Left colon (tissue), 2 donors: Measurements from ENCODE around the gene HSDL2. TPM values are rescaled to one million over a fixed set of nuclear protein-coding genes. Genes with fewer than 3 reads are reported as not detected.
A peak's percentile ranks its signal among the peaks of the same experiment; 100 is the strongest.
"Not testable (repeated sequence)": the region's sequence is repeated elsewhere in the genome, so short reads cannot be mapped to it uniquely, and the experiment has no call there.

Experiments used
- ATAC-seq: fragments of 200-7000 bp; cut with Tn5 transposase; one replicate; pipeline ENCODE4 v1.9.1; 2020; ENCODE audit warnings: mild to moderate bottlenecking, moderate library complexity
- DNase-seq, 2 donors: peaks; one replicate each; pipeline ENCODE4 v3.0.0-alpha.2; 2020
- intact Hi-C, 2 donors: fragments of 100-400 bp; cut with DNase I in 1 of 2; cut with micrococcal nuclease in 1 of 2; formaldehyde crosslinking; loops; one replicate each; pipeline versions ENCODE4 v1.11.2 to v1.14.0; 2022; cut with DNase I, micrococcal nuclease
- total RNA-seq, 2 donors: library from RNA; stranded (reverse); fragmentation: NEBNext Ultra II Directional; extraction: Animal tissue kit (Norgen Biotek cat#: 25700); gene quantifications; one replicate each; pipeline ENCODE4 v1.2.1, GENCODE V29; 2021
- donor health status: DM: no; HTN: no; CAD: no.
- donor health status: DM: yes; HTN: yes; CAD: no.

The HSDL2 gene
- total RNA-seq, 2 donors from 2014 or later, result 41.1 to 54.4 TPM

DNA sequence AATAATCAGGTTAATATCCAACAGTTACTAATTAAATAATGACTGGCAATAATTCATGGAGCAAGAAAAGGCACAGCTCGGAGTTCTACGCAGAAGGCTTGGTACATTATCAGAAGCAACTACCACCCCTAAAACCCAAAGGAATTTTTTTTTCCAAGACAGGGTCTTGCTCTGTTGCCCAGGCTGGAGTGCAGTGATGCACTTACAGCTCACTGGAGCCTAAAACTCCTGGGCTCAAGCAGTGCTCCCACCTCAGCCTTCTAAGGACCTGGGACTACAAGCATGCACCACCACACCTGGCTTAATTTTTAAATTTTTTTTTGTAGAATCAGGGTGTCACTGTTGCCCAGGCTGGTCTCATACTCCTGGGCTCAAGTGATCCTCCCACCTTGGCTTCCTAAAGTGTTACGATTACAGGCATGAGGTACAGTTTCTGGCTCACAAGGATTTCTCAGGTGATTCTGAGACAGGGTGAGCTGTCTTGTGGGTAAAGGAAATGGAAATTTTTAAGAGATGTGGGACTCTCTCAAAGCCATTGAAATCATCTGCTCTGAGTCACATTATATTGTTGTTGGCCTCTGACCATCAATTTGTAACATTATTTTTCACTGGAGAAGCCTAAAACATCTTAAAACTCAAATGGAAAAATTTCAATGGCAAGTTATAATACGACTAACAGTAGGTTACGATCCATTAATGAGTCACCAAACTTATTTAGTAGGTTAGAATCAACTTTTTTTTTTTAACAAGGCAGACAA lies 19.7 kb upstream of the HSDL2 start:
- intact Hi-C loops, result loop anchor here in 1 of 2 donors (10.0 kb wide), 1 partner anchor 265 kb away; no protein-coding TSS in a partner anchor
- no peak for DNase-seq
- no peak for ATAC-seq

DNA sequence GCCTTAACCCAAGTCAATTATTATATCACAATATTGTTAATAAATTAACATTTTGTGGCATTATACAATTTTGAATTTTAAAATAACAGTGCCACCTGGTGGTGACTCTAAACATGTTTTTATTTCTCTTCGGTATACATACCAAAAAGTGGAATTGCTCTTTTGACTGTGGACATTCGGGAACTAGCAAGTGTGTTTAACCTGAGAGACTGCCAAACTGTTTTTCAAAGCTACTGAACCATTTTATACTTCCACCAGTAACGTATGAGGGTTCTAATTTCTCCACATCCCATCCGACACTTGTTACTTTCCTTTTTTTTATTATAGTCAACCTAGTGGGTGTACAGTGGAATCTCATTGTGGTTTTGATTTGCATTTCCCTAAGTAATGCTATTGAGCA lies 18.3 kb upstream of the HSDL2 start:
- DNase-seq, result no peak
- ATAC-seq, result peak; percentile 63
- intact Hi-C loops, result loop anchor here in 1 of 2 donors (10.0 kb wide), 1 partner anchor 267 kb away; no protein-coding TSS in a partner anchor

DNA sequence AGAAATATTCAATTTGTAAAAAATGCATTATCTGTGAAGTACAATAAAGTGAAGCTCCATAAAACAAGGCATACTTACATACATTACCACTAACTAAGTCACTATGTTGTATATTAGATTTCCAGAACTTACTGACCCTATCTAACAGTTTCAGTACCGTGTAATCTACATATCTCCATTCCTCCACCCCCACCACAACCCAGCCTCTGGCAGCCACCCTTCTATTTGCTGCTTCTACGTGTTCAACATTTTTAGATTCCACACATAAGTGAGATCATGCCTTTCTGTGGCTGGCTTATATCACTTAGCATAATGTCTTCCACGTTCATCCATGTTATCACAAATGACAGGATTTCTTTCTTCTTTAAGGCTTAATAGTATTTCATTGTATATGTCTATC lies 15.1 kb upstream of the HSDL2 start:
- DNase-seq (no peak), ATAC-seq (no peak)
- intact Hi-C loops, result loop anchor here (5.0 to 10.0 kb wide), 2 partner anchors 270 to 272 kb away; no protein-coding TSS in a partner anchor

DNA sequence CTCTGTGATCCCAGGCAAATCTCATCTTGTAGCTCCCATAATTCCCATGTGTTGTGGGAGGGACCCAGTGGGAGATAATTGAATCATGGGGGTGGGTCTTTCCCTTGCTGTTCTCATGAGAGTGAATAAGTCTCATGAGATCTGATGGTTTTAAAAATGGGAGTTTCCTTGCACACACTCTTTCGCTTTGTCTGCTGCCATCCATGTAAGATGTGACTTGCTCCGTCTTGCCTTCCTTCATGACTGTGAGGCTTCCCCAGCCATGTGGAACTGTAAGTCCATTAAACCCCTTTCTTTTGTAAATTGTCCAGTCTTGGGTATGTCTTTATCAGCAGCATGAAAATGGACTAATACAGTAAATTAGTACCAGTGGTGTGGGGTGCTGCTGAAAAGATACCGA lies 14.7 kb upstream of the HSDL2 start:
- ATAC-seq, DNase-seq: not testable (repeated sequence)
- intact Hi-C loops, result loop anchor here (5.0 to 10.0 kb wide), 2 partner anchors 270 to 273 kb away; no protein-coding TSS in a partner anchor

DNA sequence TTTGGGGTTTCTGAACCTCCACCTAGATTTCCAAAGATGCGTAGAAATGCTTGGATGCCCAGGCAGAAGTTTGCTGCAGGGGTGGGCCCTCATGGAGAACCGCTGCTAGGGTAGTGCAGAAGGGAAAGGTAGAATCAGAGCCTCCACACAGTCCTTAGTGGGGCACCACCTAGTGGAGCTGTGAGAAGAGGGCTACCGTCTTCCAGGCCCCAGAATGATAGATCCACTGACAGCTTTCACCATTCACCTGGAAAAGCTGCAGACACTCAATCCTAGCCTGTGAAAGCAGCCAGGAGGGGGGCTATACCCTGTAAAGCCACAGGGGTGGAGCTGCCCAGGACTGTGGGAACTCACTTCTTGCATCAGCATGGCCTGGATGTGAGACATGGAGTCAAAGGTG lies 13.3 kb upstream of the HSDL2 start:
- intact Hi-C loops, result loop anchor here (5.0 to 10.0 kb wide), 2 partner anchors 272 to 274 kb away; no protein-coding TSS in a partner anchor
- ATAC-seq (peak; percentile 28), DNase-seq (no peak)

DNA sequence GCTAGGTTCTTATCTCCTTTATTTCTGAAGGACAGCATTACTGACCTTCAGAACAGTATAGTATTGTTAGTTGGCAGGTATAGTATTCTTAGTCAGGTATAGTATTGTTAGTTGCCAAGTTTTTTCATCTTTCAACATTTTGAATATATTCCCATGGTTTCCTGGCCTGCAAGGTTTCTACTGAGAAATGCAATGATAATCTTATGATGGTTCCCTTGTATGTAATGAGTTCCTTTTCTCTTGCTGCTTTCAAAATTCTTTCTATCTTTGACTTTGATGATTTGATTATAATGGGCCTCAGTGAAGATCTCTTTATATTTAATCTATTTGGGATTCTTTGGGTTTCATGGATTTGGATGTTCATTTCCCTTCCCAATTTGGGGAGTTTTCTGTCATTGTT lies 12.4 kb upstream of the HSDL2 start:
- no peak for ATAC-seq
- DNase-seq, result no peak
- intact Hi-C loops, result loop anchor here (5.0 to 10.0 kb wide), 2 partner anchors 273 to 275 kb away; no protein-coding TSS in a partner anchor

DNA sequence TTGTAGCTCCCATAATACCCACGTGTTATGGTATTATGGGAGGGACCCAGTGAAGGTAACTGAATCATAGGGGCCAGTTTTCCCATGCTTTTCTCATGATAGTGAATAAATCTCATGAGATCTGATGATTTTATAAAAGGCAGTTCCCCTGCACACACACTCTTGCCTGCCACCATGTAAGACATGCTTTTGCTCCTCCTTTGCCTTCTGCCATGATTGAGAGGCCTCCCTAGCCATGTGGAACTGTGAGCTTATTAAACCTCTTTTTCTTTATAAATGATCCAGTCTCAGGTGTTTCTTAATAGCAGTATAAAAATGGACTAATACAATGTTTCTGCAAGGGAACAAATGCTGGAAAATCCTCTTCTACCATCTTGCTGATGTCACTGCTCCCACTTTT lies 10.1 kb upstream of the HSDL2 start:
- ATAC-seq, result no peak
- intact Hi-C loops, result loop anchor here (5.0 to 10.0 kb wide), 3 partner anchors 275 to 345 kb away; partner anchors contain the start of gene INIP (in 1 of the 2)
- no peak for DNase-seq

DNA sequence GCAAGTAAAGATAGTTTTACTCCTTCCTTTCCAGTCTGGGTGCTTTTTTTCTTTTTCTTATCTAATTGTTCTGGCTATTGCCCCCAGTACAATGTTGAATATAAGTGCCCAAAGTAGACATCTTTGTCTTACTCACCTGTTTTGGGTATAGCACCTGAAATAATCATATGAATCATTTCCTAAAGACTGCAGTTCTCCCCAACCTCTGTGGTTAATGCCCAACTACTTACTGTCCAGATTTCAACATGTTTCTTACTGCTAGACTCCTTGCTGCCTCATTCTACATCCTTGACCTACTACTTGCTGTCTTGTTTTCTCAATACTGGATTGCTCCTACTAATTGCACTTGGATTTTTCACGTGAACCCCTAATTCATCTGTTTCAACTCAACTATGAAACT lies 8.8 kb upstream of the HSDL2 start:
- DNase-seq, result no peak
- ATAC-seq, result no peak
- intact Hi-C loops, result loop anchor here in 1 of 2 donors (10.0 kb wide), 1 partner anchor 344 kb away; the partner anchor contains the start of gene INIP

DNA sequence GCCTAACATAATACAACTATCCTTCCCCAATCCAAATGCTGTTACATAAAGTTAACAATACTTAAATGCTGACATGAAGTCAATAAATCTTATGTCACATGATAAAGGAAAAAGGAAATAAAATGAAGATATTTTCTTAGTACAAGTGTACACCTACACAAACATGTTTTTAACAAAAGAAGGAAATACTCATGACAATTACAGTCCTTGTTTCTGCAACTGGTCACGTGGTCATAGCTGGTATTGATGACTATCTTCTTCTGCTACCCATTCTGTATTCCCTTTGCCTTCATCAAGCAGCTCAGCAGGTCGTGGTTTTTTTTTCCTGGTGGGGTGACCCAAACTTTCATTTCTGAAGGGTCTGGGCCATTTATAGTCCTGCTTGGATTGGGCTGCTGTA lies 6.2 kb upstream of the HSDL2 start:
- DNase-seq, ATAC-seq: not testable (repeated sequence)
- intact Hi-C loops, result loop anchor here in 1 of 2 donors (10.0 kb wide), 1 partner anchor 341 kb away; the partner anchor contains the start of gene INIP

DNA sequence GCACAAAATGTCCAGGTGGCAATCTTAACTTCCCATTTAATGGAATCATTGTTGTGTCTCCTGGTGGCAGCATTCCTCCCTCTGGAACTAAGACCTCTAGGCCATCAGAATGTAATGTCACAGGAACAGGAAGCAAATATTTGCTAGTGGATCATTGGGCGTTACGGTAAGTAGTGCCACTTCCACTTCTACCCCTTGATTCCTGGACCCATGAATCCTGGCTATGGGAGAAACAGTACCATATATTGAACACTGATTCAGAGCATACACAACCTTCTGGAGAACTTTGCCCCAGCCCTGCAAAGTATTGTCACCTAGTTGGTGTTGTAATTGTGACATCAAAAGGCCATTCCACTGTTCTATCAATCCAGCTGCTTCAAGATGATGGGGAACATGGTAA lies 5.7 kb upstream of the HSDL2 start:
- not testable (repeated sequence) for ATAC-seq, DNase-seq
- intact Hi-C loops, result loop anchor here in 1 of 2 donors (10.0 kb wide), 1 partner anchor 341 kb away; the partner anchor contains the start of gene INIP

DNA sequence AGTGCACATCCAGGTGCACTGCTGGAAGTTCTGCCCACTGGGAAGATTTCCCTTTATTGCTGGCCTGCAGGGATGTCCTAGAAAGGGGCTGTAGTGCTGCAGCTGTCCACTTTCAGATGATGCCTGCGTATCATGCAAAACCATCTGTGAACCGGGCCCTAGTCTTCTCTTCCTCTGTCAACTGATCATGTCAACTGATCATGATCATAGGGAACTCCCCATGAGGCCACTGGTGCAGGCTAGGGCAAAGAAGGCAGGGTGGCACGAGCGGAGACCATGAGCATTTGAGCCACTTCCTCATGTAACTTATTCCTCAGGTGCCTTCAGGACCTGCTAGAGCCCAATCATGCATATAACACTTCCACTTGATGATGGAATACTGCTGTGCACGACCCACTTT lies 4.5 kb upstream of the HSDL2 start:
- intact Hi-C loops, result loop anchor here in 1 of 2 donors (10.0 kb wide), 1 partner anchor 339 kb away; the partner anchor contains the start of gene INIP
- no peak for DNase-seq
- ATAC-seq, result no peak

DNA sequence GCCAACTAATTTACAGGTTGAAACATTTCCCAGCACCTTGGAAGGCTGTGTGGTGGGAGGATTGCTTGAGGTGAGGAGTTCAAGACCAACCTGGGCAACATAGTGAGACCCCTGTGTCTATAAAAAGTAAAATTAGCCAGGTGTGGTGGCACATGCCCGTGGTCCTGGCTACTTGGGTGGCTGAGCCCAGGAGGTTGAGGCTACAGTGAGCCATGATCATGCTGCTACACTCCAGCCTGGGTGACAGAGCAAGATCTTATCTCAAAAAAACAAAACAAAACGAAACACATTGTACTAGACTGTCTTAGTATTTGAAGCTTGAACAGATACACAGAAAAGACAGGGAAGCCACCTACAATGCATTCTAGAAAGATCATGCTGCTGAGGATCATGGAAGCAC lies 2.8 kb upstream of the HSDL2 start:
- DNase-seq (no peak), ATAC-seq (no peak)
- intact Hi-C loops, result loop anchor here in 1 of 2 donors (10.0 kb wide), 1 partner anchor 338 kb away; the partner anchor contains the start of gene INIP

DNA sequence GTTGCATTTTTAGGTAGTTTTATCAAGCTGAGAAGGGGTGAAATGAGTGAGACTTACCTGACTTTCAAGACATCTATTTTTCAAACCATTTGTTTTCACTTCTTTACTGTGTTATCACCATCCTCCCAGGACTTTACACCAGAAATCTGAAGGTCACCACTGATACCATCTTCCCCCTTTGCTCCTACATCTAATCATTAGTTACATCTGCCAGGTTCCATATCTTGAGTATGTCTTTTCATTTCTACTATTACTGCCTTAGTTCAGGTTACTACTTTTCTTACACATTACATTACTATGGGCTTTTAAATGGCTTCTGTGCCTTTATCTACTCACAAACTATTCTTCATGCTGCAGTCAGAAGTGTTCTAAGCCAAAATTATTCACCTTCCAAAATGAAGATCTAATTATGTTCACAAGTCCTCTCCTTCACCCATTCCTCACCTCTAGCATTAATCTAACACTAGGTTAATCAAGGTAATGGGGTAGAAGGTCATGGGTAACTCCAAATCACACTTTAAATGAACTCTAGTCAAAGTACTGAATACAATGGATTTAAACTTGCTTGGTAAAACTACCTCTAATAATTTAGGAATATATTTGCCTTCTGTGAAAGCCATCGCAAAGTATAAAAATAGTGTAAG lies 2.1 kb upstream of the HSDL2 start:
- DNase-seq, result no peak
- intact Hi-C loops, result loop anchor here in 1 of 2 donors (10.0 kb wide), 1 partner anchor 337 kb away; the partner anchor contains the start of gene INIP
- ATAC-seq, result no peak

DNA sequence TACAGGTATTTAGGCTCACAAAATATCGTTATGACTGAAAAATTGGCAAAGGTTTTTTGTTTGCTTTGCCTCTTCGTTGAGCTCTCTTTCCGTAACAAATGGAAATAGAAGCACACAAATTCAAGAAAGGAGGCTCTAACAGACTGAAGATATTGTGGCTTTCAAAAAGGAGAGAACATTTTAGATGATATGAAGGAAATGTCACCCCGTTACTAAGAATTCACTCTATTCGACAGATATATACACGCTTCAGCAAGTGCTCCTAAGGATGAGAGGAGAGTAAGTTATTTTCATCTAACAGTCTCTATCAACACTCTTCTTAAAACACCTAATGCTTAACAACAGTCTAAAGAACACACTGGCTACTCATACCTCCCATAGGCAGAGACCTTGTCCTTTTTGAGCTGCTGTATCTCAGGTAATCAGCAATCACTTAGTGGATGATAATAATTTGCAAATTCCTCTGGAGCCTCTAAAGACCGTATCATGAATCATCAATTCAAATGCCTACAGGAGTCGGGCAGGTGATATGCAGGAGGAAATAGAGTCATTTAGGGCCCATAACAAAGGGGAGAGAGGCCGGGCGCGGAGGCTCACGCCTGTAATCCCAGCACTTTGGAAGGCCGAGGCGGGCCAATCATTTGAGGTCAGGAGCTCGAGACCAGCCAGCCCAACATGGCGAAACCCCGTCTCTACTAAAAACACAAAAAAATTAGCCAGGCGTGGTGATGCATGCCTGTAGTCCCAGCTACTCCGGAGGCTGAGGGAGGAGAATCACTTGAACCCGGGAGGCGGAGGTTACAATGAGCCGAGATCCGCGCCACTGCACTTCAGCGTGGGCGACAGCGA lies 1.4 kb upstream of the HSDL2 start:
- DNase-seq (peak; percentile 47 to 57), ATAC-seq (peak; percentile 34)
- intact Hi-C loops, result loop anchor here in 1 of 2 donors (10.0 kb wide), 1 partner anchor 336 kb away; the partner anchor contains the start of gene INIP

DNA sequence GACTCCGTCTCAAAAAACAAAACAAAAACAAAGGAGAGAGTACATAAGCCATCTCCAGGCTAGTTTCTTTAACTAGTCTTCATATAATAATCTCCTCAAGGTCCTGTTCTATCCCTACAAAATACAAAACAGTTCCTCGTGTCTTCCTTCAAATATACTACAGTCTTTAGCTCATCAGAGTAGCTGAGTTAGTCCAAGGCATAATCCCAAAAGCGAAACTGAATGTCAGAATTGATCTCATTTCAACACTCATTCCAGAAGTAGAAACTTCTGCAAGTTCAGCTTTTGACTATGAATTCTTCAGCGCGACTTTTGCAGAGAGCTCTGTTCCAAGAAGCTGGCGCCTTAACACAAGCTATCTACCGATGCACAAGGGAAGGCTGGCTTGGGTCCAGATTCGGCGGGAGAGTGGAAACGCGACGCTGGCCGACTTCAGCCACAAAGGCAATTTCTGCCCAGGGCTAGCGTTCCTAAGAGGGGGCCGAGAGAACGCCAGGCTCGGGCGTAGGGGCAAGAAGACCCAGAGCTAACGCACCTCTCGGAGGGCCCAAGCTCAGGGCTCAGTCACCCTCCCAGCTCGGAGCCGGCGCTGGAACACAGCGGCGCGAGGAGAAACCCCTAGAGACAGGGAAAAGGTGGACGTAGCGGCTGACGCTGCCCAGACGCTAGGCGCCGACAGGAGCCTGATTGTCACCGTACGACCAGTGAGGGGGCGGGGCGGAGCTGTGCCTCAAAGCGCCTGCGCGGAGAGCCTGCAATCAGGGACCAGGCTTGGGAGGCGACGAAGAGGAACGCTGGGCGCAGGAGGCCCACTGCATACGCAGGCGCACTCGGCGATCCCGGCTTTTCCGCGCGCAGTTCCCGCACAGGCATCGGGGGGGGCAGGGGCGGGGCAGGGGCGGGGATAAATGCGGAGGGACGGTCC lies 469 bp upstream of the HSDL2 start:
- DNase-seq (peak; percentile 99 to 100), ATAC-seq (peak; percentile 92)
- intact Hi-C loops, result loop anchor here in 1 of 2 donors (5.0 to 10.0 kb wide), 2 partner anchors 47 to 335 kb away; partner anchors contain the start of genes INIP and PTBP3

DNA sequence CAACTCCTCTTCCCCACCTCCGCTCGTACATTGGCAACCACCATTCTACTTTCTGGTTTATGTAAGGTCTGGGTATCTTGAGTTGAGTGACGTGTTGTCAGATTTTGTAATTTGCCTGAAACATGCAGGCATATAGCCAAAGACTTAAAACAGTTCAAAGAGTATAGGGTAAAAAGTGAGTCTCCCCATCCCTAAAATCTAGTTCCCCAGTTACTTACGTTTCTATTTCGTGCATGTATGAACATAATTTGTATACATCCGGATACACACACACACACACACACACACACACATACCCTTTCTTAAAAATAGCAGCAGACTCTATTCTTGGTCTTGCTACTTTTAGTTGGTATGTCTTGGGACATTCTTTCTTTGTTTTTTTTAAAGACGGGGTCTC lies 915 bp downstream of the HSDL2 start:
- intact Hi-C loops, result loop anchor here in 1 of 2 donors (5.0 kb wide), 1 partner anchor 49 kb away; the partner anchor contains the start of gene PTBP3
- ATAC-seq (no peak), DNase-seq (no peak)

DNA sequence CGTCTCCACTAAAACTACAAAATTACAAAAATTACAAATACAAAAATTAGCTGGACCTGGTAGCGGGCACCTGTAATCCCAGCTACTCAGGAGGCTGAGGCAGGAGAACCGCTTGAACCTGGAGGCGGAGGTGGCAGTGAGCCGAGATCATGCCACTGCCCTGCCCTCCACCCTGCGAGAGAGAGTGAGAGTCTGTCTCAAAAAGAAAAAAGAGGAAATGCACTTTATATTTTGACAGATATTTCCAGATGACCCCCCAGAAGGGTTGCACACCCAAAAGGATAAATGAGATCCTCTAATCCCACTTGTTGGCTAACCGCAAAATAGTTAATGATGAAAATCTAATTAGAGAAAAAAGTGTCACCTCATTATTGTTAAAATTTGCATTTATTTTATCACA lies 2.2 kb downstream of the HSDL2 start:
- ATAC-seq, result no peak
- no peak for DNase-seq
- intact Hi-C loops, result loop anchor here in 1 of 2 donors (5.0 kb wide), 1 partner anchor 50 kb away; the partner anchor contains the start of gene PTBP3
